BLaER1 (cell line): ENCODE results near the gene NOTUM.
A peak's percentile ranks its signal among the peaks of the same experiment; 100 is the strongest.

Experiments
- H3K27ac ChIP-seq: shearing (Covaris generic); formaldehyde crosslinking; 2 replicates; pipeline ENCODE4 v1.8.1; 2022
- H3K27me3 ChIP-seq: shearing (Covaris generic); formaldehyde crosslinking; 2 replicates; pipeline ENCODE4 v1.8.1; 2022
- H3K36me3 ChIP-seq: shearing (Covaris generic); formaldehyde crosslinking; 2 replicates; pipeline ENCODE4 v1.8.1; 2022
- H3K4me1 ChIP-seq: shearing (Covaris generic); formaldehyde crosslinking; 2 replicates; pipeline ENCODE4 v1.8.1; 2022
- H3K4me2 ChIP-seq: shearing (Covaris generic); formaldehyde crosslinking; 2 replicates; pipeline ENCODE4 v1.8.1; 2022
- H3K4me3 ChIP-seq: shearing (Covaris generic); formaldehyde crosslinking; 2 replicates; pipeline ENCODE4 v1.8.1; 2022
- H3K9ac ChIP-seq: shearing (Covaris generic); formaldehyde crosslinking; 2 replicates; pipeline ENCODE4 v1.8.1; 2022
- H3K9me3 ChIP-seq: shearing (Covaris generic); formaldehyde crosslinking; 2 replicates; pipeline ENCODE4 v1.8.1; 2022
- H4K20me1 ChIP-seq: shearing (Covaris generic); formaldehyde crosslinking; 2 replicates; pipeline ENCODE4 v1.8.1; 2022
- Cebpa-rat ChIP-seq: shearing (Covaris generic); IDR thresholded peaks from 2 replicates; pipeline ENCODE4 v1.8.1; 2022

The NOTUM gene

DNA sequence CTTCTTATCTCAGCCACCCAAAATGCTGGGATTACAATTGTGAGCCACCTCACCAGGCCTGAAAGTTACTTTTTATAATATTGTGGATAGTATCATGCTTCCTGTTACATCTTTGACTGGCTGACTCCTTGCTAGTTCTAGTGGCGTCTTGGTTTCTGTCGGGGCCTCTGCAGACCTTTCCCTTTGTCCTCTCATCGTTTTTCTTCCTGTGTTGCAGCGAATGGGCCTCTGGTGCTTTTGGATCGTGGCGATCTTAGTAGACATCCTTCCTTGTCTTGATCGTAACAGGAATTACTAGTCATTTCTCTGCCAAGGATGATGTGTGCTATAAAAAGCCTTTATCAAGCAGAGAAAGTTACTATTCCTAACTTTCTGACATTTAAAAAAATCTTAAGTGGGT lies 37.2 kb upstream of the NOTUM start:
- H3K4me1 ChIP-seq: peaks cover 64% of the 10 kb centered on the region
- H3K9ac ChIP-seq: no peak overlapping the region
- no peaks in the 10 kb centered on the region for H3K9me3 ChIP-seq
- peak overlapping the region; percentile 95 for H3K4me2 ChIP-seq
- H4K20me1 ChIP-seq: peaks cover 75% of the 10 kb centered on the region
- no peak for TF ChIP-seq Cebpa-rat
- 0 out of 2 replicates have a peak, but pooled peaks cover 6% of the 10 kb centered on the region for H3K36me3 ChIP-seq
- H3K27ac ChIP-seq: no peak overlapping the region
- no peak overlapping the region for H3K4me3 ChIP-seq
- H3K27me3 ChIP-seq: peaks cover 17% of the 10 kb centered on the region; the same call in 1 of the 2 replicates

DNA sequence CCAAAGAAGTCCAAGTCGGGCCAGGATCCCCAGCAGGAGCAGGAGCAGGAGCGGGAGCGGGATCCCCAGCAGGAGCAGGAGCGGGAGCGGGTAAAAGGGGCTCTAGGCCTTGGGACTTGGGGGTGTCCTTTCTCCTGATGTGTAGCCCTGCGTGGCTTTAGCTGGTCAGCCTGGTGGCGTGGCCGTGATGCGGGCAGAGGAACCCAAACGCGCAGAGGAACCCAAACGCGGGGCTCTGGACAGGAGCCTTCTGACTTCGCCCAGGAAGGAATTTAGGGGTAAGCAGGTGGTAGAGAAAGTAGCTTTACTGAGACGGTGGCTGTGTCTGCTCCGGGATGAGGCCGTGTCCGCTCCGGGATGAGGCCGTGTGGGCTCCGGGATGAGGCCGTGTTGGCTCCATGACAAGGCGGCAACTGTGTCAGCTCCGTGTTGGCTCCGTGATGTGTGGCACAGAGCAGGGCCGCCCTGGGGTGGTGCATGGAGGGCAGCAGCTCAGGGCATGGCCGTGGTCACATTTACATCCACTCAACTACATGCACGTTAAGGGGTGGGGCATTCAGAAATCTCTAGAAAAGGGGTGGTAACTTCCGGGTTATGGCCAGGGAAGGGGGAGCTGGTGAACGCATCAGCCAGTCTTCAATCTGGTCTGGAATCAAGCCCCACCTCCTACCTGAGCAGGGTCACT lies 35.9 kb upstream of the NOTUM start:
- Histone ChIP-seq H3K4me2 (no peak overlapping the region), H3K4me3 (no peak overlapping the region), H4K20me1 (peaks cover 77% of the 10 kb centered on the region), H3K4me1 (peaks cover 63% of the 10 kb centered on the region), H3K9ac (no peak overlapping the region), H3K9me3 (no peaks in the 10 kb centered on the region), H3K27ac (no peak overlapping the region), H3K27me3 (peaks cover 17% of the 10 kb centered on the region; the same call in 1 of the 2 replicates), H3K36me3 (0 out of 2 replicates have a peak, but pooled peaks cover 6% of the 10 kb centered on the region)
- no peak for TF ChIP-seq Cebpa-rat

GRCh38 chr17:81996232-81996756 lies 35.3 kb upstream of the NOTUM start:
- H3K9ac ChIP-seq: no peak overlapping the region
- H4K20me1 ChIP-seq: peaks cover 77% of the 10 kb centered on the region

GRCh38 chr17:81995463-81996231 lies 34.7 kb upstream of the NOTUM start:
- Histone ChIP-seq H3K4me1 (peaks cover 58% of the 10 kb centered on the region), H3K9me3 (peaks cover 5% of the 10 kb centered on the region; the same call in 1 of the 2 replicates), H3K4me2 (no peak overlapping the region), H3K9ac (no peak overlapping the region), H3K36me3 (peaks cover 13% of the 10 kb centered on the region; the same call in 1 of the 2 replicates), H3K27ac (no peak overlapping the region), H3K27me3 (peaks cover 11% of the 10 kb centered on the region; the same call in 1 of the 2 replicates), H4K20me1 (peaks cover 77% of the 10 kb centered on the region), H3K4me3 (no peak overlapping the region)
- TF ChIP-seq Cebpa-rat: no peak

More at GRCh38 chr17:81996232-81996756, 35.3 kb upstream of the NOTUM start:
- no peak overlapping the region for H3K4me2 ChIP-seq
- TF ChIP-seq Cebpa-rat: no peak
- H3K4me3 ChIP-seq: no peak overlapping the region
- H3K27me3 ChIP-seq: peaks cover 17% of the 10 kb centered on the region; the same call in 1 of the 2 replicates
- H3K27ac ChIP-seq: no peak overlapping the region
- H3K4me1 ChIP-seq: peaks cover 63% of the 10 kb centered on the region
- no peaks in the 10 kb centered on the region for H3K9me3 ChIP-seq
- H3K36me3 ChIP-seq: peaks cover 6% of the 10 kb centered on the region; the same call in 1 of the 2 replicates

- peaks cover 17% of the 10 kb centered on the region; the same call in 1 of the 2 replicates for H3K36me3 ChIP-seq
- no peak overlapping the region; the same call in 1 of the 2 replicates for H3K4me2 ChIP-seq
- TF ChIP-seq Cebpa-rat: no peak
- H3K9ac ChIP-seq: no peak overlapping the region
- H3K27me3 ChIP-seq: 0 out of 2 replicates have a peak, but pooled peaks cover 8% of the 10 kb centered on the region
- no peak overlapping the region for H3K4me3 ChIP-seq
- H4K20me1 ChIP-seq: peaks cover 77% of the 10 kb centered on the region
- peaks cover 49% of the 10 kb centered on the region for H3K4me1 ChIP-seq
- H3K9me3 ChIP-seq: peaks cover 8% of the 10 kb centered on the region; the same call in 1 of the 2 replicates
- no peak overlapping the region for H3K27ac ChIP-seq
Measured at GRCh38 chr17:81994593-81995462, 33.8 kb upstream of the NOTUM start.

DNA sequence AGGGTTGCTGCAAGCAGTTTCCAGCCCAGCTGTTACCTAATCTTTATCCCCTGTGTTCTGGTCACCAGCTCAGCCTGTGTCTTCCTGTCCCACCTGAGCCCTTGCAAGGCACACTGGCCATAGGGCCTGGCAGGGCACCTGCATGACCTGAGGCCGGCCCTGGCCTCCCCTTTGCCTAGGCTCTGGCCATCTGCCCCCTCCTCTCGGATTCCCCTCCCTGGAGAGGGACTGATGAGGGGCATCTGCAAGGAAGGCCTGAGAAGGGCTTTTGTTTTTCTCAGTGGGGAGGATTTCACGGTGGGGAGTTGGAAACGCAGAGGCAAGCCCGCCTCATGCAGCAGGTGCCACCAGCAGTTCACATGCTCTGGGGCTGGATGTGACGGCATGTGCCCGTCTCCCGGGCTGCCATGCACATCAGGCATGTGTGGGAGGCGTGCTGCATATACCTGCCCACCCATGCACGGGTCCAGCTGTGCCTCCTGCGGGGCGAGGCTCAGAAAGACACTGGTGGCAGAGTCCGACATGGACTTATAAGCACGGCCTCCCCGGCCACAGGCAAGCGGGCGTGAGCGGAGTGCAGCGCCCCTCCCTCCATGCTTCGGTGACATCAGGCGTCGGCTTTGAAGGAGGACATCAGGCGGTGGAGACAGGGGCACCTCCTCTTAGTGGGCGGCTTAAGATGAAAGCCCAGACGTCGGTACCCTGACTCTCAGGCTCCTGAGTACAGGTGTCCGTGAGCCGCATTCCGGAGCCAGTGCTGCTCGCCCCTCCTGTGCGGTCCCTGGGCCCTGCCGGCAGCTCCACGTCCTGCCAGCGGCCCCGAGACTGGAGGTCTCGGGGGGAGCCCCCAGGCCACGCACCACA lies 33.0 kb upstream of the NOTUM start:
- peaks cover 41% of the 10 kb centered on the region for H3K4me1 ChIP-seq
- no peak overlapping the region for H3K9ac ChIP-seq
- H3K4me3 ChIP-seq: no peak overlapping the region
- peaks cover 8% of the 10 kb centered on the region; the same call in 1 of the 2 replicates for H3K9me3 ChIP-seq
- H3K4me2 ChIP-seq: peak overlapping the region; percentile 17; the same call in 1 of the 2 replicates
- peaks cover 77% of the 10 kb centered on the region for H4K20me1 ChIP-seq
- peaks cover 17% of the 10 kb centered on the region; the same call in 1 of the 2 replicates for H3K36me3 ChIP-seq
- 0 out of 2 replicates have a peak, but pooled peaks cover 5% of the 10 kb centered on the region for H3K27me3 ChIP-seq
- TF ChIP-seq Cebpa-rat: no peak
- H3K27ac ChIP-seq: no peak overlapping the region

GRCh38 chr17:81992306-81993102 lies 31.5 kb upstream of the NOTUM start:
- Histone ChIP-seq H3K27ac (no peak overlapping the region), H3K4me2 (peak overlapping the region; percentile 30; the same call in 1 of the 2 replicates), H3K36me3 (peaks cover 18% of the 10 kb centered on the region; the same call in 1 of the 2 replicates), H3K4me3 (no peak overlapping the region), H3K4me1 (peaks cover 31% of the 10 kb centered on the region), H3K9me3 (peaks cover 8% of the 10 kb centered on the region; the same call in 1 of the 2 replicates), H4K20me1 (peaks cover 78% of the 10 kb centered on the region), H3K27me3 (0 out of 2 replicates have a peak, but pooled peaks cover 5% of the 10 kb centered on the region), H3K9ac (no peak overlapping the region)
- TF ChIP-seq Cebpa-rat: no peak
